Muscle layer of duodenum (tissue), 2 donors: ENCODE measurements around the gene ERC2.
"Not testable (repeated sequence)": the region's sequence is repeated elsewhere in the genome, so short reads cannot be mapped to it uniquely, and the experiment has no call there.

Experiments
- H3K27ac ChIP-seq: one replicate; pipeline ENCODE4 v1.7.0; 2013; ENCODE audit warnings: mild to moderate bottlenecking, low read length
- H3K27me3 ChIP-seq: one replicate; pipeline ENCODE4 v1.7.0; 2013; ENCODE audit warnings: low read depth, mild to moderate bottlenecking, control low read depth, low read length
- H3K36me3 ChIP-seq, 2 donors: one replicate each; pipeline ENCODE4 v1.7.0; 2013; ENCODE audit warnings: low read length in 2 of 2, control low read depth in 1 of 2, mild to moderate bottlenecking in 1 of 2; ENCODE audit not compliant: insufficient read depth in 2 of 2, control insufficient read depth in 1 of 2
- H3K4me1 ChIP-seq, 2 donors: one replicate each; pipeline ENCODE4 v1.7.0; 2013; ENCODE audit warnings: low read length in 2 of 2, mild to moderate bottlenecking in 2 of 2, control low read depth in 1 of 2, moderate library complexity in 1 of 2; ENCODE audit not compliant: insufficient read depth in 2 of 2, control insufficient read depth in 1 of 2
- H3K4me3 ChIP-seq, 2 donors: one replicate each; pipeline ENCODE4 v1.7.0; 2013; ENCODE audit warnings: low read length in 2 of 2, low read depth in 1 of 2, mild to moderate bottlenecking in 1 of 2
- H3K9me3 ChIP-seq, 2 donors: one replicate each; pipeline ENCODE4 v1.7.0; 2013; ENCODE audit warnings: low read length in 2 of 2, control low read depth in 1 of 2, mild to moderate bottlenecking in 1 of 2; ENCODE audit not compliant: control insufficient read depth in 1 of 2
- donor health status: healthy.

Gene ERC2

GRCh38 chr3:55855311-55855710 lies 613.0 kb downstream of the ERC2 start:
- no peaks in the 10 kb centered on the region for H3K36me3 ChIP-seq
- H3K4me3 ChIP-seq = no peak overlapping the region
- no peaks in the 10 kb centered on the region for H3K4me1 ChIP-seq
- H3K27ac ChIP-seq = no peak overlapping the region
- H3K27me3 ChIP-seq = no peaks in the 10 kb centered on the region
- no peaks in the 10 kb centered on the region for H3K9me3 ChIP-seq

GRCh38 chr3:55854494-55854893 lies 613.8 kb downstream of the ERC2 start:
- H3K36me3 ChIP-seq = no peaks in the 10 kb centered on the region
- H3K4me1 ChIP-seq = no peaks in the 10 kb centered on the region
- H3K9me3 ChIP-seq = no peaks in the 10 kb centered on the region
- no peaks in the 10 kb centered on the region for H3K27me3 ChIP-seq
- H3K27ac ChIP-seq = no peak overlapping the region
- no peak overlapping the region for H3K4me3 ChIP-seq

- Histone ChIP-seq H3K4me3 (no peak overlapping the region), H3K9me3 (no peaks in the 10 kb centered on the region), H3K36me3 (no peaks in the 10 kb centered on the region), H3K27me3 (no peaks in the 10 kb centered on the region), H3K27ac (no peak overlapping the region), H3K4me1 (no peaks in the 10 kb centered on the region)
Observed at GRCh38 chr3:55852326-55852725, 615.9 kb downstream of the ERC2 start.

- Histone ChIP-seq H3K27ac (no peak overlapping the region), H3K4me3 (no peak overlapping the region), H3K4me1 (no peaks in the 10 kb centered on the region), H3K27me3 (no peaks in the 10 kb centered on the region), H3K9me3 (peaks cover 0 to 4% of the 10 kb centered on the region in 2 donors), H3K36me3 (no peaks in the 10 kb centered on the region)
Observed at GRCh38 chr3:55842204-55842603, 626.1 kb downstream of the ERC2 start.

GRCh38 chr3:55831876-55832275 lies 636.4 kb downstream of the ERC2 start:
- not testable (repeated sequence) for H3K27ac ChIP-seq, H3K4me3 ChIP-seq, H3K9me3 ChIP-seq, H3K27me3 ChIP-seq, H3K36me3 ChIP-seq, H3K4me1 ChIP-seq

GRCh38 chr3:55828712-55829111 lies 639.6 kb downstream of the ERC2 start:
- H3K36me3 ChIP-seq = no peaks in the 10 kb centered on the region
- H3K27ac ChIP-seq = no peak overlapping the region
- H3K4me1 ChIP-seq = no peaks in the 10 kb centered on the region
- H3K9me3 ChIP-seq = peaks cover 0 to 3% of the 10 kb centered on the region in 2 donors
- H3K4me3 ChIP-seq = no peak overlapping the region
- no peaks in the 10 kb centered on the region for H3K27me3 ChIP-seq

GRCh38 chr3:55827786-55828185 lies 640.5 kb downstream of the ERC2 start:
- Histone ChIP-seq H3K4me1 (no peaks in the 10 kb centered on the region), H3K27me3 (no peaks in the 10 kb centered on the region), H3K4me3 (no peak overlapping the region), H3K27ac (no peak overlapping the region), H3K36me3 (no peaks in the 10 kb centered on the region), H3K9me3 (peaks cover 0 to 3% of the 10 kb centered on the region in 2 donors)

- H3K27me3 ChIP-seq = no peaks in the 10 kb centered on the region
- H3K9me3 ChIP-seq = peaks cover 0 to 3% of the 10 kb centered on the region in 2 donors
- no peaks in the 10 kb centered on the region for H3K4me1 ChIP-seq
- H3K4me3 ChIP-seq = no peak overlapping the region
- H3K27ac ChIP-seq = no peak overlapping the region
- H3K36me3 ChIP-seq = no peaks in the 10 kb centered on the region
Observed at GRCh38 chr3:55826731-55827496, 641.4 kb downstream of the ERC2 start.

GRCh38 chr3:55826097-55826496 lies 642.2 kb downstream of the ERC2 start:
- H3K36me3 ChIP-seq = no peaks in the 10 kb centered on the region
- H3K4me1 ChIP-seq = no peaks in the 10 kb centered on the region
- H3K27me3 ChIP-seq = no peaks in the 10 kb centered on the region
- no peak overlapping the region for H3K4me3 ChIP-seq
- H3K9me3 ChIP-seq = peaks cover 0 to 3% of the 10 kb centered on the region in 2 donors
- H3K27ac ChIP-seq = no peak overlapping the region

GRCh38 chr3:55824406-55824805 lies 643.9 kb downstream of the ERC2 start:
- Histone ChIP-seq H3K9me3 (no peaks in the 10 kb centered on the region), H3K4me3 (no peak overlapping the region), H3K4me1 (no peaks in the 10 kb centered on the region), H3K27me3 (no peaks in the 10 kb centered on the region), H3K27ac (no peak overlapping the region), H3K36me3 (no peaks in the 10 kb centered on the region)

- H3K36me3 ChIP-seq = no peaks in the 10 kb centered on the region
- H3K4me3 ChIP-seq = no peak overlapping the region
- no peaks in the 10 kb centered on the region for H3K9me3 ChIP-seq
- no peaks in the 10 kb centered on the region for H3K4me1 ChIP-seq
- H3K27ac ChIP-seq = no peak overlapping the region
- no peaks in the 10 kb centered on the region for H3K27me3 ChIP-seq
Observed at GRCh38 chr3:55823829-55824228, 644.4 kb downstream of the ERC2 start.

GRCh38 chr3:55823001-55823400 lies 645.3 kb downstream of the ERC2 start:
- Histone ChIP-seq H3K4me3 (no peak overlapping the region), H3K4me1 (no peaks in the 10 kb centered on the region), H3K27me3 (no peaks in the 10 kb centered on the region), H3K27ac (no peak overlapping the region), H3K36me3 (no peaks in the 10 kb centered on the region), H3K9me3 (no peaks in the 10 kb centered on the region)
